Measurements from ENCODE around the gene ECI1.

Gene ECI1

GRCh38 chr16:2233046-2233775 lies 18.2 kb downstream of the ECI1 start:
- Histone ChIP-seq H4K20me1 (ENCODE audit: insufficient read depth, low read length) (no peaks in the 10 kb centered on the region), H3K79me2 (ENCODE audit: low read length) (peaks cover 6% of the 10 kb centered on the region), H3K9me3 (ENCODE audit: insufficient read depth, low read length) (no peaks in the 10 kb centered on the region), H3K36me3 (replicated peaks; ENCODE audit: low read depth, low read length) (peaks cover 20% of the 10 kb centered on the region), H3K4me2 (ENCODE audit: low read length) (no peak overlapping the region), H3K9ac (ENCODE audit: low read length) (no peak overlapping the region), H2AFZ (ENCODE audit: low read depth, low read length) (no peak overlapping the region), H3K27me3 (ENCODE audit: low read depth, low read length) (no peaks in the 10 kb centered on the region), H3K4me1 (ENCODE audit: low read length) (no peaks in the 10 kb centered on the region), H3K4me3 (ENCODE audit: low read length) (no peak overlapping the region), H3K27ac (ENCODE audit: low read length) (no peak overlapping the region)
- TF ChIP-seq, protein P1, sequence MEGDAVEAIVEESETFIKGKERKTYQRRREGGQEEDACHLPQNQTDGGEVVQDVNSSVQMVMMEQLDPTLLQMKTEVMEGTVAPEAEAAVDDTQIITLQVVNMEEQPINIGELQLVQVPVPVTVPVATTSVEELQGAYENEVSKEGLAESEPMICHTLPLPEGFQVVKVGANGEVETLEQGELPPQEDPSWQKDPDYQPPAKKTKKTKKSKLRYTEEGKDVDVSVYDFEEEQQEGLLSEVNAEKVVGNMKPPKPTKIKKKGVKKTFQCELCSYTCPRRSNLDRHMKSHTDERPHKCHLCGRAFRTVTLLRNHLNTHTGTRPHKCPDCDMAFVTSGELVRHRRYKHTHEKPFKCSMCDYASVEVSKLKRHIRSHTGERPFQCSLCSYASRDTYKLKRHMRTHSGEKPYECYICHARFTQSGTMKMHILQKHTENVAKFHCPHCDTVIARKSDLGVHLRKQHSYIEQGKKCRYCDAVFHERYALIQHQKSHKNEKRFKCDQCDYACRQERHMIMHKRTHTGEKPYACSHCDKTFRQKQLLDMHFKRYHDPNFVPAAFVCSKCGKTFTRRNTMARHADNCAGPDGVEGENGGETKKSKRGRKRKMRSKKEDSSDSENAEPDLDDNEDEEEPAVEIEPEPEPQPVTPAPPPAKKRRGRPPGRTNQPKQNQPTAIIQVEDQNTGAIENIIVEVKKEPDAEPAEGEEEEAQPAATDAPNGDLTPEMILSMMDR (IDR thresholded peaks at IDR 0.05; ENCODE audit: low read depth, low read length), result no peak
- no peak for TF ChIP-seq EZH2phosphoT487 (IDR thresholded peaks at IDR 0.05; ENCODE audit: low read depth)

- peaks cover 22% of the 10 kb centered on the region for H3K36me3 ChIP-seq (replicated peaks; ENCODE audit: low read depth, low read length)
- no peak overlapping the region for H2AFZ ChIP-seq (ENCODE audit: low read depth, low read length)
- H3K4me2 ChIP-seq (ENCODE audit: low read length), result no peak overlapping the region
- peaks cover 12% of the 10 kb centered on the region for H3K79me2 ChIP-seq (ENCODE audit: low read length)
- peaks cover 4% of the 10 kb centered on the region for H4K20me1 ChIP-seq (ENCODE audit: insufficient read depth, low read length)
- H3K4me1 ChIP-seq (ENCODE audit: low read length), result no peaks in the 10 kb centered on the region
- H3K4me3 ChIP-seq (ENCODE audit: low read length), result no peak overlapping the region
- no peak for TF ChIP-seq EZH2phosphoT487 (IDR thresholded peaks at IDR 0.05; ENCODE audit: low read depth)
- TF ChIP-seq, protein P1 (IDR thresholded peaks at IDR 0.05; ENCODE audit: low read depth, low read length), result no peak
- H3K27me3 ChIP-seq (ENCODE audit: low read depth, low read length), result no peaks in the 10 kb centered on the region
- H3K9ac ChIP-seq (ENCODE audit: low read length), result no peak overlapping the region
- H3K9me3 ChIP-seq (ENCODE audit: insufficient read depth, low read length), result no peaks in the 10 kb centered on the region
- H3K27ac ChIP-seq (ENCODE audit: low read length), result no peak overlapping the region
These were observed 19.0 kb downstream of the ECI1 start for GRCh38 chr16:2232094-2232990.

- H2AFZ ChIP-seq (ENCODE audit: low read depth, low read length), result no peak overlapping the region
- H3K36me3 ChIP-seq (replicated peaks; ENCODE audit: low read depth, low read length), result peaks cover 16% of the 10 kb centered on the region
- no peaks in the 10 kb centered on the region for H3K27me3 ChIP-seq (ENCODE audit: low read depth, low read length)
- H3K27ac ChIP-seq (ENCODE audit: low read length), result no peak overlapping the region
- H3K4me2 ChIP-seq (ENCODE audit: low read length), result no peak overlapping the region
- H4K20me1 ChIP-seq (ENCODE audit: insufficient read depth, low read length), result peaks cover 10% of the 10 kb centered on the region
- no peak overlapping the region for H3K9ac ChIP-seq (ENCODE audit: low read length)
- H3K4me3 ChIP-seq (ENCODE audit: low read length), result no peak overlapping the region
- no peak for TF ChIP-seq EZH2phosphoT487 (IDR thresholded peaks at IDR 0.05; ENCODE audit: low read depth)
- TF ChIP-seq, protein P1 (IDR thresholded peaks at IDR 0.05; ENCODE audit: low read depth, low read length), result no peak
- no peaks in the 10 kb centered on the region for H3K9me3 ChIP-seq (ENCODE audit: insufficient read depth, low read length)
- H3K4me1 ChIP-seq (ENCODE audit: low read length), result no peaks in the 10 kb centered on the region
- H3K79me2 ChIP-seq (ENCODE audit: low read length), result peaks cover 22% of the 10 kb centered on the region
These were observed 20.1 kb downstream of the ECI1 start for GRCh38 chr16:2231016-2231931.

Measured in OCI-LY3 (cell line).